ENCODE data around the gene SURF6.

DNA sequence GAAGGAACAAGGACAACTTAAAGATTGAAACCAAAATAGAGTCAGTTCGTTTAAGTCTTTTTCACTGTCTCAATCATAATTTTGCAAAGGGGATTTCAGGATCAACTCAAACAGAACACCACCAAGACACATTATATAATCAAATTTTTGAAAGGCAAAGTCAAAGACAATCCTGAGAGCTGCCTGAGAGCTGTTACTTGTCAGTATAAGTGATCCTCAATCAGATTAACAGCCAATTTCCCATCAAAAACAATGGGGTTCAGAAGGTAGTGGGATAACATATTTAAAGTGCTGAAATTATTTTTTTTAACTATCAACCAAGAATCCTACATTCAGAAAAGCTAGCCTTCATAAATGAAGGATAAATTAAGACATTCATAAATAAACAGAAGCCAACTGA, 41.7 kb downstream of the SURF6 start:
- TF ChIP-seq, protein P1, sequence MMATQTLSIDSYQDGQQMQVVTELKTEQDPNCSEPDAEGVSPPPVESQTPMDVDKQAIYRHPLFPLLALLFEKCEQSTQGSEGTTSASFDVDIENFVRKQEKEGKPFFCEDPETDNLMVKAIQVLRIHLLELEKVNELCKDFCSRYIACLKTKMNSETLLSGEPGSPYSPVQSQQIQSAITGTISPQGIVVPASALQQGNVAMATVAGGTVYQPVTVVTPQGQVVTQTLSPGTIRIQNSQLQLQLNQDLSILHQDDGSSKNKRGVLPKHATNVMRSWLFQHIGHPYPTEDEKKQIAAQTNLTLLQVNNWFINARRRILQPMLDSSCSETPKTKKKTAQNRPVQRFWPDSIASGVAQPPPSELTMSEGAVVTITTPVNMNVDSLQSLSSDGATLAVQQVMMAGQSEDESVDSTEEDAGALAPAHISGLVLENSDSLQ (IDR thresholded peaks at IDR 0.05), result no peak
- TF ChIP-seq SUZ12 (IDR thresholded peaks at IDR 0.05) (no peak), ELF4 (IDR thresholded peaks at IDR 0.05) (no peak), HDGF (IDR thresholded peaks at IDR 0.05; ENCODE audit: borderline replicate concordance) (no peak), CTBP1 (IDR thresholded peaks at IDR 0.05; ENCODE audit: borderline replicate concordance) (no peak), FOXK2 (IDR thresholded peaks at IDR 0.05) (no peak), LEF1 (IDR thresholded peaks at IDR 0.05; ENCODE audit: borderline replicate concordance) (no peak), SP1 (IDR thresholded peaks at IDR 0.05) (no peak), BHLHE40 (IDR thresholded peaks at IDR 0.05; ENCODE audit: borderline replicate concordance) (no peak), TARDBP (IDR thresholded peaks at IDR 0.05) (no peak), ARNT (IDR thresholded peaks at IDR 0.05) (no peak), FOXM1 (IDR thresholded peaks at IDR 0.05; ENCODE audit: borderline replicate concordance) (no peak)

All from HEK293T (cell line).